ENCODE measurements around the gene DARS2. TPM values are rescaled to one million over a fixed set of nuclear protein-coding genes. Genes with fewer than 3 reads are reported as not detected.
"Not testable (repeated sequence)": the region's sequence is repeated elsewhere in the genome, so short reads cannot be mapped to it uniquely, and the experiment has no call there.

DARS2 gene
- total RNA-seq, 1 donor from 2014 or later = 9.5 TPM

DNA sequence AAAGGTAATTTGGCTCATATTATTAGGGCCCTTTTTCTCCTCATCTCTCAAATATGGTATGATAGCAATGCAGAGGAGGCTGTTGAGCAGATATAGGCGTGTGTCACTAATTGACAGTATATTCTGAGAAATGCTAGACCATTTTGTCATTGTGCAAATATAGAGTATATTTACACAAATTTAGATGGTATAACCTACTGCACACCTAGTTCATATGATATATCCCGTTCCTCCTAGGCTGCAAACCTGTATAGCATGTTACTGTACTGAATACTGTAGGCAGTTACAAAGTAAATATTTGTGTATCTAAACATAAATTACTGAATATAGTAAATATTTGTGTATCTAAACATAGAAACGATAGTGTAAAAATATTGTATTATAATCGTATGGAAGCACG is 52.3 kb downstream of the DARS2 start:
- H3K36me3 Mint-ChIP-seq (ENCODE audit: low read depth) = peaks cover 22% of the 10 kb centered on the region
- no peak overlapping the region for H3K27ac Mint-ChIP-seq (ENCODE audit: unreplicated experiment)
- H3K4me3 Mint-ChIP-seq (ENCODE audit: unreplicated experiment) = no peak overlapping the region

GRCh38 chr1:173878251-173878650 is 53.8 kb downstream of the DARS2 start:
- H3K4me1 Mint-ChIP-seq (ENCODE audit: low read depth) = no peaks in the 10 kb centered on the region
- H3K27ac Mint-ChIP-seq (ENCODE audit: unreplicated experiment) = no peak overlapping the region
- no peak overlapping the region for H3K4me3 Mint-ChIP-seq (ENCODE audit: unreplicated experiment)
- no peaks in the 10 kb centered on the region for H3K9me3 Mint-ChIP-seq (ENCODE audit: low read depth)
- TF ChIP-seq, protein P1, sequence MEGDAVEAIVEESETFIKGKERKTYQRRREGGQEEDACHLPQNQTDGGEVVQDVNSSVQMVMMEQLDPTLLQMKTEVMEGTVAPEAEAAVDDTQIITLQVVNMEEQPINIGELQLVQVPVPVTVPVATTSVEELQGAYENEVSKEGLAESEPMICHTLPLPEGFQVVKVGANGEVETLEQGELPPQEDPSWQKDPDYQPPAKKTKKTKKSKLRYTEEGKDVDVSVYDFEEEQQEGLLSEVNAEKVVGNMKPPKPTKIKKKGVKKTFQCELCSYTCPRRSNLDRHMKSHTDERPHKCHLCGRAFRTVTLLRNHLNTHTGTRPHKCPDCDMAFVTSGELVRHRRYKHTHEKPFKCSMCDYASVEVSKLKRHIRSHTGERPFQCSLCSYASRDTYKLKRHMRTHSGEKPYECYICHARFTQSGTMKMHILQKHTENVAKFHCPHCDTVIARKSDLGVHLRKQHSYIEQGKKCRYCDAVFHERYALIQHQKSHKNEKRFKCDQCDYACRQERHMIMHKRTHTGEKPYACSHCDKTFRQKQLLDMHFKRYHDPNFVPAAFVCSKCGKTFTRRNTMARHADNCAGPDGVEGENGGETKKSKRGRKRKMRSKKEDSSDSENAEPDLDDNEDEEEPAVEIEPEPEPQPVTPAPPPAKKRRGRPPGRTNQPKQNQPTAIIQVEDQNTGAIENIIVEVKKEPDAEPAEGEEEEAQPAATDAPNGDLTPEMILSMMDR (IDR thresholded peaks at IDR 0.05) = no peak
- no peaks in the 10 kb centered on the region for H3K27me3 Mint-ChIP-seq (ENCODE audit: low read depth)
- H3K36me3 Mint-ChIP-seq (ENCODE audit: low read depth) = peaks cover 22% of the 10 kb centered on the region
- no peak for DNase-seq (ENCODE audit: low spot score)

More for the DNA sequence above, 52.3 kb downstream of the DARS2 start:
- no peak for DNase-seq (ENCODE audit: low spot score)
- H3K27me3 Mint-ChIP-seq (ENCODE audit: low read depth) = no peaks in the 10 kb centered on the region
- no peaks in the 10 kb centered on the region for H3K9me3 Mint-ChIP-seq (ENCODE audit: low read depth)
- H3K4me1 Mint-ChIP-seq (ENCODE audit: low read depth) = peaks cover 3% of the 10 kb centered on the region
- TF ChIP-seq, protein P1 (IDR thresholded peaks at IDR 0.05) = no peak

DNA sequence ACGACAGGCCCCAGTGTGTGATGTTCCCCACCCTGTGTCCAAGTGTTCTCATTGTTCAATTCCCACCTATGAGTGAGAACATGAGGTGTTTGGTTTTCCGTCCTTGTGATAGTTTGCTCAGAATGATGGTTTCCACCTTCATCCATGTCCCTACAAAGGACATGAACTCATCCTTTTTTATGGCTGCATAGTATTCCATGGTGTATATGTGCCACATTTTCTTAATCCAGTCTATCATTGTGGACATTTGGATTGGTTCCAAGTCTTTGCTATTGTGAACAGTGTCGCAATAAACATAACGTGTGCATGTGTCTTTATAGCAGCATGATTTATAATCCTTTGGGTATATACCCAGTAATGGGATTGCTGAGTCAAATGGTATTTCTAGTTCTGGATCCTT is 56.6 kb downstream of the DARS2 start:
- not testable (repeated sequence) for H3K4me1 Mint-ChIP-seq (ENCODE audit: low read depth); H3K4me3 Mint-ChIP-seq (ENCODE audit: unreplicated experiment); DNase-seq (ENCODE audit: low spot score); H3K27ac Mint-ChIP-seq (ENCODE audit: unreplicated experiment); H3K9me3 Mint-ChIP-seq (ENCODE audit: low read depth); H3K27me3 Mint-ChIP-seq (ENCODE audit: low read depth)
- H3K36me3 Mint-ChIP-seq (ENCODE audit: low read depth) = peaks cover 21% of the 10 kb centered on the region

GRCh38 chr1:173884701-173885100 is 60.2 kb downstream of the DARS2 start:
- H3K4me1 Mint-ChIP-seq (ENCODE audit: low read depth) = no peaks in the 10 kb centered on the region
- no peak for DNase-seq (ENCODE audit: low spot score)
- no peak overlapping the region for H3K27ac Mint-ChIP-seq (ENCODE audit: unreplicated experiment)
- no peak overlapping the region for H3K4me3 Mint-ChIP-seq (ENCODE audit: unreplicated experiment)
- TF ChIP-seq, protein P1 (IDR thresholded peaks at IDR 0.05) = no peak
- peaks cover 18% of the 10 kb centered on the region for H3K36me3 Mint-ChIP-seq (ENCODE audit: low read depth)
- no peaks in the 10 kb centered on the region for H3K9me3 Mint-ChIP-seq (ENCODE audit: low read depth)
- no peaks in the 10 kb centered on the region for H3K27me3 Mint-ChIP-seq (ENCODE audit: low read depth)

GRCh38 chr1:173886746-173887611 is 62.5 kb downstream of the DARS2 start:
- no peak overlapping the region for H3K27ac Mint-ChIP-seq (ENCODE audit: unreplicated experiment)
- TF ChIP-seq, protein P1 (IDR thresholded peaks at IDR 0.05) = no peak

DNA sequence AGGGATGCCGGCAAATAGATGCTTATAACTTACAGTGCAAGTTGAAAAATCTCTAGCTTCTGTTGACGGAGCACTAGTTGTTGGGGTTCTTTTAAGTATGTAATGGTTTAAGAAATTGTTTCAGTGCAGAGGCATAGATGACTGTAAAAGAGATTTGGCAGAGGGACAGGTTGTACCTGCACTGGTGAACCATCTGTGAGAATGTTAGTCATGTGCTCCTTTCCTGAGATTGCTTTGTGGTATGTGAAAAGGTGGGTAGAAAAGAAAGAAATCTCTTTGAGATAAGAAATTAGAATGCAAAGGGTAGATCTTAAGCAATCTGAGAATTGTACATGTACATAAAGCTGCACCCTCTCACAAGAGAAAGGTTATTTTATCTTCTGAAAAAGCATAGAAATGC is 63.2 kb downstream of the DARS2 start:
- no peak for DNase-seq (ENCODE audit: low spot score)
- no peaks in the 10 kb centered on the region for H3K9me3 Mint-ChIP-seq (ENCODE audit: low read depth)
- no peaks in the 10 kb centered on the region for H3K4me1 Mint-ChIP-seq (ENCODE audit: low read depth)
- peaks cover 18% of the 10 kb centered on the region for H3K36me3 Mint-ChIP-seq (ENCODE audit: low read depth)
- no peaks in the 10 kb centered on the region for H3K27me3 Mint-ChIP-seq (ENCODE audit: low read depth)
- no peak overlapping the region for H3K4me3 Mint-ChIP-seq (ENCODE audit: unreplicated experiment)
- H3K27ac Mint-ChIP-seq (ENCODE audit: unreplicated experiment) = no peak overlapping the region
- TF ChIP-seq, protein P1 (IDR thresholded peaks at IDR 0.05) = no peak

More at GRCh38 chr1:173886746-173887611, 62.5 kb downstream of the DARS2 start:
- H3K27me3 Mint-ChIP-seq (ENCODE audit: low read depth) = no peaks in the 10 kb centered on the region
- peaks cover 18% of the 10 kb centered on the region for H3K36me3 Mint-ChIP-seq (ENCODE audit: low read depth)
- no peak for DNase-seq (ENCODE audit: low spot score)
- no peaks in the 10 kb centered on the region for H3K4me1 Mint-ChIP-seq (ENCODE audit: low read depth)
- H3K9me3 Mint-ChIP-seq (ENCODE audit: low read depth) = no peaks in the 10 kb centered on the region
- H3K4me3 Mint-ChIP-seq (ENCODE audit: unreplicated experiment) = no peak overlapping the region
